GM12878 (cell line): ENCODE measurements around the gene DXO. TPM values are rescaled to one million over a fixed set of nuclear protein-coding genes. Genes with fewer than 3 reads are reported as not detected.

ENCODE experiments used
- ATAC-seq: fragments of 200-7000 bp; cut with Tn5 transposase; 3 replicates; pipeline ENCODE4 v1.9.1; 2020; ENCODE audit warnings: mild to moderate bottlenecking, moderate library complexity
- BruUV-seq: library from RNA; stranded (reverse); fragments of 400-500 nt; replicated peaks from 2 replicates; lab custom pipeline; 2021; lab: Mats Ljungman, UMichigan
- CTCF ChIA-PET: fragments of 300-600 bp; sonication (Branson Sonifier 250); formaldehyde crosslinking; extraction: SDS; loops from one replicate; lab custom pipeline; 2021; ENCODE audit warnings: inconsistent platforms; lab: Yijun Ruan, JAX
- POLR2A ChIA-PET: fragments of 350-600 bp; formaldehyde crosslinking; extraction: SDS; loops from one replicate; lab custom pipeline; 2021; ENCODE audit warnings: inconsistent platforms; lab: Charles Lee
- RAD21 ChIA-PET: fragments of 300-600 bp; sonication (Branson Sonifier 250); formaldehyde crosslinking; loops from one replicate; lab custom pipeline; 2023; ENCODE audit warnings: antibody characterized with exemption; ENCODE audit not compliant: unreplicated experiment; lab: Charles Lee
- SMC1A ChIA-PET: fragments of 300-600 bp; sonication (Branson Sonifier 250); formaldehyde crosslinking; loops from one replicate; lab custom pipeline; 2023; ENCODE audit not compliant: unreplicated experiment, uncharacterized antibody; lab: Charles Lee
- DNase-seq: peaks from one replicate; pipeline ENCODE4 v3.0.0-alpha.2; 2011; ENCODE audit warnings: low read depth, low spot score
- FAIRE-seq: peaks from 3 replicates; lab custom pipeline; 2011; peaks lifted over from hg19 to GRCh38; lab: Jason Lieb, UNC
- H2AFZ ChIP-seq: 2 replicates; pipeline ENCODE4 v1.6.0; 2011; ENCODE audit warnings: low read depth, low read length, control low read depth; ENCODE audit not compliant: control insufficient read depth
- H3K27ac ChIP-seq: 2 replicates; pipeline ENCODE4 v1.5.1; 2011; ENCODE audit warnings: control low read depth; ENCODE audit not compliant: control insufficient read depth, insufficient read depth
- H3K27me3 ChIP-seq, 2 experiments: replicated peaks in 1 of 2; 2 replicates each; pipeline versions ENCODE4 v1.6.0 to v1.6.1; 2011; ENCODE audit warnings: low read length in 1 of 2; ENCODE audit not compliant: control insufficient read depth in 2 of 2, insufficient read depth in 2 of 2
- H3K36me3 ChIP-seq, 2 experiments: 2 replicates each; pipeline ENCODE4 v1.5.1; 2011; ENCODE audit warnings: low read length in 1 of 2; ENCODE audit not compliant: control insufficient read depth in 2 of 2, insufficient read depth in 2 of 2
- H3K4me1 ChIP-seq: 2 replicates; pipeline ENCODE4 v1.6.1; 2011; ENCODE audit warnings: mild to moderate bottlenecking, low read length, moderate library complexity, mixed read lengths; ENCODE audit not compliant: control insufficient read depth, insufficient read depth
- H3K4me2 ChIP-seq: 2 replicates; pipeline ENCODE4 v1.6.0; 2011; ENCODE audit warnings: control low read depth; ENCODE audit not compliant: control insufficient read depth, insufficient read depth
- H3K4me3 ChIP-seq: fragments of 200-600 bp; sonication (generic); 2 replicates; pipeline ENCODE4 v1.5.1; 2016
- H3K79me2 ChIP-seq: 2 replicates; pipeline ENCODE4 v1.6.0; 2011; ENCODE audit warnings: low read length; ENCODE audit not compliant: control insufficient read depth, insufficient read depth
- H3K9ac ChIP-seq: 2 replicates; pipeline ENCODE4 v1.8.0; 2011; ENCODE audit warnings: low read length, control low read depth, mixed read lengths; ENCODE audit not compliant: control insufficient read depth, insufficient read depth
- H3K9me3 ChIP-seq: replicated peaks from 3 replicates; pipeline ENCODE4 v1.5.1; 2011; ENCODE audit warnings: mild to moderate bottlenecking, low read length; ENCODE audit not compliant: control insufficient read depth, insufficient read depth
- H4K20me1 ChIP-seq: 2 replicates; pipeline ENCODE4 v1.6.0; 2011; ENCODE audit not compliant: control insufficient read depth, insufficient read depth
- CBX3 ChIP-seq: fragments of 200-600 bp; sonication (generic); IDR thresholded peaks from 2 replicates; pipeline ENCODE4 v1.6.1; 2016; ENCODE audit warnings: low read depth, borderline replicate concordance
- CHD4 ChIP-seq: fragments of 200-600 bp; sonication (generic); IDR thresholded peaks from 2 replicates; pipeline ENCODE4 v1.6.1; 2016; ENCODE audit warnings: mild to moderate bottlenecking
- CTCF ChIP-seq, 3 experiments: IDR thresholded peaks in 2 of 3; conservative IDR thresholded peaks in 1 of 3; 2 replicates each; pipeline ENCODE4 v1.5.1; 2011; ENCODE audit warnings: low read depth in 3 of 3, low read length in 3 of 3, mild to moderate bottlenecking in 3 of 3, control low read depth in 2 of 3, moderate library complexity in 2 of 3, inconsistent platforms in 1 of 3, mixed read lengths in 1 of 3; ENCODE audit not compliant: control insufficient read depth in 2 of 3, insufficient read depth in 1 of 3; ENCODE audit errors: extremely low read depth in 1 of 3
- E2F4 ChIP-seq: IDR thresholded peaks from 2 replicates; pipeline ENCODE4 v1.6.1; 2012; ENCODE audit warnings: low read depth, low read length, improper control_type of control experiment
- E4F1 ChIP-seq: fragments of 450-650 bp; IDR thresholded peaks from 2 replicates; pipeline ENCODE4 v1.6.1; 2018; ENCODE audit warnings: borderline replicate concordance, mild to moderate bottlenecking; ENCODE audit not compliant: partially characterized antibody
- EED ChIP-seq: sonication (generic); IDR thresholded peaks from 2 replicates; pipeline ENCODE4 v1.6.1; 2016; ENCODE audit warnings: antibody characterized with exemption, low read depth
- HDGF ChIP-seq: fragments of 450-650 bp; IDR thresholded peaks from 2 replicates; pipeline ENCODE4 v1.6.1; 2016; ENCODE audit warnings: antibody characterized with exemption
- KAT2A ChIP-seq: conservative IDR thresholded peaks from 2 replicates; pipeline ENCODE4 v1.6.1; 2011; ENCODE audit warnings: low read depth, low read length; ENCODE audit not compliant: control insufficient read depth
- MTA3 ChIP-seq: IDR thresholded peaks from 2 replicates; pipeline ENCODE4 v1.6.1; 2012; ENCODE audit warnings: low read length, inconsistent platforms, borderline replicate concordance
- PAX8 ChIP-seq: fragments of 450-650 bp; IDR thresholded peaks from 2 replicates; pipeline ENCODE4 v1.6.1; 2017; ENCODE audit warnings: mild to moderate bottlenecking, moderate library complexity
- RBBP5 ChIP-seq: fragments of 200-600 bp; sonication (generic); conservative IDR thresholded peaks from 2 replicates; pipeline ENCODE4 v1.6.1; 2016
- SMAD1 ChIP-seq: fragments of 450-650 bp; IDR thresholded peaks from 2 replicates; pipeline ENCODE4 v1.6.1; 2018; ENCODE audit warnings: mild to moderate bottlenecking, low read depth; ENCODE audit not compliant: partially characterized antibody
- SREBF1 ChIP-seq: IDR thresholded peaks from 2 replicates; pipeline ENCODE4 v1.6.1; 2012; ENCODE audit warnings: mild to moderate bottlenecking, low read length
- SUZ12 ChIP-seq: fragments of 200-600 bp; sonication (generic); IDR thresholded peaks from one replicate; pipeline ENCODE4 v1.6.1; 2018; ENCODE audit warnings: antibody characterized with exemption, mild to moderate bottlenecking; ENCODE audit not compliant: unreplicated experiment
- TCF3 ChIP-seq: IDR thresholded peaks from 2 replicates; pipeline ENCODE4 v1.6.1; 2012; ENCODE audit warnings: low read depth, mild to moderate bottlenecking, low read length, borderline replicate concordance; ENCODE audit not compliant: insufficient read depth
- WGBS: methylation state at CpG from one replicate; pipeline ENCODE4 v1.1.6; 2016; ENCODE audit warnings: low lambda C conversion rate; ENCODE audit not compliant: insufficient replicate concordance, insufficient coverage; ENCODE audit errors: missing lambda C conversion rate; 5-methylcytosine and 5-hydroxymethylcytosine counted together
- in situ Hi-C: fragments of 300-500 bp; cut with MboI; formaldehyde crosslinking; loops from 9 replicates; pipeline ENCODE4 v1.14.3; 2018; ENCODE audit warnings: mixed read lengths
- intact Hi-C: fragments of 100-400 bp; cut with micrococcal nuclease; formaldehyde crosslinking; loops from one replicate; pipeline ENCODE4 v1.14.2; 2022; ENCODE audit not compliant: unreplicated experiment
- polyA plus RNA-seq, 11 experiments: library from polyadenylated mRNA; depleted of rRNA in 4 of 11; unstranded in 6 of 11; stranded (reverse) in 5 of 11; fragments of >200 nt; fragmentation: Nextera tagmentation in 4 of 11; fragmentation: Illumina TruSeq in 1 of 11; extraction: Ambion mirVana in 4 of 11; extraction: Trizol in 1 of 11; gene quantifications; 1 replicate in 1 of 11; 2 replicates in 10 of 11; pipeline versions ENCODE4 v1.2.1 to v1.2.3, GENCODE V29; 2011 to 2016; ENCODE audit warnings: inconsistent platforms in 2 of 11, missing spikeins in 2 of 11, low read depth in 1 of 11
- total RNA-seq, 4 experiments: library from RNA; depleted of rRNA in 3 of 4; stranded (reverse); fragments of >200 nt in 3 of 4; fragmentation: Illumina TruSeq in 1 of 4; extraction: Trizol in 1 of 4; gene quantifications; 2 replicates each; pipeline versions ENCODE4 v1.2.1 to v1.2.3, GENCODE V29; 2013 to 2021

Gene DXO
- total and polyA plus RNA-seq, 10 of the 15 experiments (the other 5 are each of a cell fraction or from before 2014, with no cell fraction given), result 4.5 to 21.4 (median 16.3) TPM

DNA sequence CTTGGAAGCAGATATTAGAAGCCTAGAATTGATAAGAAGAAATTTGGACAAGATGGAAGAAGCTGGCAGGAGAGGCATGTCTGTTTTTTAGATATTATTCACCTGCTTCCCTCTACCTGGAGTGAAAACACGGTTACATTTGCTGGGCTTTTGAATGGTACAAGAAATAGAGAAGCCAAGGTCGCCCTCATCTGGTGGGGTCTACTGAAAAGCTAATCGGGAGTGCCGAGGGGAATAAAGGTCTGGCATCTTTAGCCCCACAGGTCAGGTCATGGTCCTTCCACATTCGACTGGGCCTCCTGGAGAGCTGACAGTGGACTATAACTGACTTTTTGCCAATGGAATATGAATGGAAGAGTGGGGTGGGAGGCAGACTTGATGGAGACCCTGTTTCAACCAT is 49.0 kb downstream of the DXO start:
- H3K27ac ChIP-seq, result no peak overlapping the region
- RAD21 ChIA-PET, result interaction anchor here (0.8 to 3.1 kb wide), 13 partner anchors 18 to 242 kb away, joined by 3 to 20 read pairs (median 5); partner anchors contain the start of genes HSPA1B, LY6G5C, MSH5 and NEU1
- BruUV-seq, result no TSS peak
- no peak for FAIRE-seq
- in situ Hi-C loops (no loop called here), intact Hi-C loops (loop anchor here (2.0 kb wide), 1 partner anchor 60 kb away; the partner anchor contains the start of gene NEU1)
- no peaks in the 10 kb centered on the region for H4K20me1 ChIP-seq
- SMC1A ChIA-PET, result interaction anchor here (0.7 to 3.6 kb wide), 11 partner anchors 11 to 245 kb away, joined by 3 to 9 read pairs (median 4); no protein-coding TSS in a partner anchor
- no peaks in the 10 kb centered on the region for H3K36me3 ChIP-seq
- no peak overlapping the region for H3K4me2 ChIP-seq
- no peaks in the 10 kb centered on the region for H3K4me1 ChIP-seq
- ATAC-seq, result peak; percentile 90
- H3K9me3 ChIP-seq, result peaks cover 1% of the 10 kb centered on the region; the same call in 1 of the 3 replicates
- CTCF ChIA-PET, result interaction anchor here (0.6 to 3.5 kb wide), 19 partner anchors 14 to 243 kb away, joined by 3 to 22 read pairs (median 4); partner anchors contain the start of genes LY6G5C, NEU1 and VARS1
- WGBS, result 1% methylated on average over 5 of the region's 5 CpGs
- no peak overlapping the region for H3K9ac ChIP-seq
- H3K79me2 ChIP-seq, result no peaks in the 10 kb centered on the region
- DNase-seq, result no peak
- POLR2A ChIA-PET, result interaction anchor here (1.0 kb wide), 1 partner anchor 11 kb away, joined by 3 read pairs; no protein-coding TSS in a partner anchor
- H3K4me3 ChIP-seq, result no peak overlapping the region
- no peaks in the 10 kb centered on the region for H3K27me3 ChIP-seq
- no peak overlapping the region for H2AFZ ChIP-seq
- TF ChIP-seq EED, result no peak
- TF ChIP-seq SREBF1, result no peak
- no peak for TF ChIP-seq CBX3
- TF ChIP-seq MTA3, result no peak
- TF ChIP-seq SUZ12, result no peak
- peak; percentile 57 to 65 (median 61) for TF ChIP-seq CTCF (IDR thresholded peaks at IDR 0.05 in 2 of 3, conservative IDR thresholded peaks at IDR 0.05 in 1 of 3; ENCODE audit: control insufficient read depth in 2 of 3, extremely low read depth in 1 of 3, insufficient read depth in 1 of 3, low read depth in 3 of 3, low read length in 3 of 3)
- TF ChIP-seq KAT2A, result no peak
- no peak for TF ChIP-seq PAX8
- no peak for TF ChIP-seq E2F4
- no peak for TF ChIP-seq RBBP5
- TF ChIP-seq HDGF, result no peak
- no peak for TF ChIP-seq SMAD1
- no peak for TF ChIP-seq E4F1
- no peak for TF ChIP-seq TCF3
- no peak for TF ChIP-seq CHD4
